ENCODE results near the gene AQP1.

- TF ChIP-seq CTCF (CRISPR knock-in tag; IDR thresholded peaks at IDR 0.05): no peak
- no peak for TF ChIP-seq PHF8 (CRISPR knock-in tag; IDR thresholded peaks at IDR 0.05)
These were observed 60.3 kb downstream of the AQP1 start for GRCh38 chr7:30971840-30972563.
